IMR-90 (cell line): ENCODE data around the gene CACNG7.

Experiments
- ELK1 ChIP-seq: fragments of 150-350 bp; IDR thresholded peaks from 2 replicates; pipeline ENCODE4 v1.6.1; 2016; ENCODE audit warnings: low read depth, mild to moderate bottlenecking, low read length, moderate library complexity, borderline replicate concordance
- FOS ChIP-seq: fragments of 150-350 bp; IDR thresholded peaks from 2 replicates; pipeline ENCODE4 v1.6.1; 2016; ENCODE audit warnings: low read depth, low read length

- TF ChIP-seq FOS (no peak), ELK1 (no peak)
Measured at GRCh38 chr19:53880711-53881481, 28.2 kb upstream of the CACNG7 start.
